ENCODE data around the gene C11orf24.

C11orf24 gene

GRCh38 chr11:68308068-68308467 is 36.3 kb upstream of the C11orf24 start:
- no peak overlapping the region for H3K4me3 ChIP-seq (replicated peaks; ENCODE audit: insufficient read depth, low read length)

GRCh38 chr11:68306636-68307035 is 34.9 kb upstream of the C11orf24 start:
- no peak for TF ChIP-seq REST (IDR thresholded peaks at IDR 0.05; ENCODE audit: insufficient replicate concordance, low read depth)
- TF ChIP-seq SPI1 (IDR thresholded peaks at IDR 0.05; ENCODE audit: borderline replicate concordance, low read depth), result no peak
- no peak for TF ChIP-seq POLR2AphosphoS5 (IDR thresholded peaks at IDR 0.05; ENCODE audit: low read depth)
- TF ChIP-seq GABPA (IDR thresholded peaks at IDR 0.05; ENCODE audit: low read depth), result no peak
- TF ChIP-seq CTCF (IDR thresholded peaks at IDR 0.05; ENCODE audit: insufficient read depth, low read length), result no peak
- no peaks in the 10 kb centered on the region for H3K27me3 ChIP-seq (ENCODE audit: insufficient read depth, poor library complexity, severe bottlenecking)
- no peak overlapping the region for H3K27ac ChIP-seq (replicated peaks)
- no peak overlapping the region for H3K4me3 ChIP-seq (replicated peaks; ENCODE audit: insufficient read depth, low read length)
- no peak for DNase-seq (ENCODE audit: low read depth in 1 of 2, low spot score in 1 of 2)

More at GRCh38 chr11:68308068-68308467, 36.3 kb upstream of the C11orf24 start:
- Histone ChIP-seq H3K27ac (replicated peaks) (no peak overlapping the region), H3K27me3 (ENCODE audit: insufficient read depth, poor library complexity, severe bottlenecking) (no peaks in the 10 kb centered on the region)
- no peak for TF ChIP-seq CTCF (IDR thresholded peaks at IDR 0.05; ENCODE audit: insufficient read depth, low read length)
- no peak for DNase-seq (ENCODE audit: low read depth in 1 of 2, low spot score in 1 of 2)

GRCh38 chr11:68303982-68304780 is 32.4 kb upstream of the C11orf24 start:
- Histone ChIP-seq H3K27ac (replicated peaks) (no peak overlapping the region), H3K4me3 (replicated peaks; ENCODE audit: insufficient read depth, low read length) (no peak overlapping the region), H3K27me3 (ENCODE audit: insufficient read depth, poor library complexity, severe bottlenecking) (no peaks in the 10 kb centered on the region)
- DNase-seq (ENCODE audit: low read depth in 1 of 2, low spot score in 1 of 2), result no peak
- TF ChIP-seq POLR2AphosphoS5 (IDR thresholded peaks at IDR 0.05; ENCODE audit: low read depth) (no peak), CTCF (IDR thresholded peaks at IDR 0.05; ENCODE audit: insufficient read depth, low read length) (no peak), SPI1 (IDR thresholded peaks at IDR 0.05; ENCODE audit: borderline replicate concordance, low read depth) (no peak), GABPA (IDR thresholded peaks at IDR 0.05; ENCODE audit: low read depth) (no peak), REST (IDR thresholded peaks at IDR 0.05; ENCODE audit: insufficient replicate concordance, low read depth) (no peak)

GRCh38 chr11:68303083-68303482 is 31.3 kb upstream of the C11orf24 start:
- no peak for TF ChIP-seq GABPA (IDR thresholded peaks at IDR 0.05; ENCODE audit: low read depth)
- no peak for TF ChIP-seq POLR2AphosphoS5 (IDR thresholded peaks at IDR 0.05; ENCODE audit: low read depth)
- TF ChIP-seq CTCF (IDR thresholded peaks at IDR 0.05; ENCODE audit: insufficient read depth, low read length), result no peak
- TF ChIP-seq REST (IDR thresholded peaks at IDR 0.05; ENCODE audit: insufficient replicate concordance, low read depth), result no peak
- TF ChIP-seq SPI1 (IDR thresholded peaks at IDR 0.05; ENCODE audit: borderline replicate concordance, low read depth), result no peak
- no peak for DNase-seq (ENCODE audit: low read depth in 1 of 2, low spot score in 1 of 2)
- no peaks in the 10 kb centered on the region for H3K27me3 ChIP-seq (ENCODE audit: insufficient read depth, poor library complexity, severe bottlenecking)
- H3K27ac ChIP-seq (replicated peaks), result no peak overlapping the region
- no peak overlapping the region for H3K4me3 ChIP-seq (replicated peaks; ENCODE audit: insufficient read depth, low read length)

All from HL-60 (cell line).